HepG2 (cell line): ENCODE data around the gene CRADD.

Experiments used
- BATF2 ChIP-seq: sonication (generic); formaldehyde crosslinking; IDR thresholded peaks from 2 replicates; pipeline ENCODE4 v1.8.0; 2022; ENCODE audit warnings: mild to moderate bottlenecking, missing genetic modification reagents, moderate library complexity
- FLYWCH1 ChIP-seq: sonication (generic); formaldehyde crosslinking; IDR thresholded peaks from 2 replicates; pipeline ENCODE4 v1.8.1; 2023; ENCODE audit warnings: mild to moderate bottlenecking, missing genetic modification reagents
- IRF2 ChIP-seq: IDR thresholded peaks from 2 replicates; pipeline ENCODE4 v1.6.1; 2018; ENCODE audit warnings: missing genetic modification reagents, missing compliant biosample characterization
- PCBP2 ChIP-seq: fragments of 200-400 bp; formaldehyde crosslinking; optimal IDR thresholded peaks from 2 replicates; pipeline ENCODE3; 2018; ENCODE audit warnings: low read length, low read depth; ENCODE audit not compliant: poor library complexity, severe bottlenecking
- POLR2AphosphoS5 ChIP-seq: IDR thresholded peaks from 2 replicates; pipeline ENCODE4 v1.6.1; 2012; ENCODE audit warnings: low read depth, low read length
- SYNCRIP ChIP-seq: fragments of 200-400 bp; formaldehyde crosslinking; IDR thresholded peaks from 2 replicates; pipeline ENCODE4 v1.6.1; 2018; ENCODE audit warnings: mild to moderate bottlenecking, low read depth, low read length; ENCODE audit not compliant: insufficient read depth
- ZMYM3 ChIP-seq: sonication (generic); formaldehyde crosslinking; IDR thresholded peaks from 2 replicates; pipeline ENCODE4 v1.5.1; 2020; ENCODE audit warnings: mild to moderate bottlenecking, missing genetic modification reagents
- ZNF143 ChIP-seq: sonication (generic); formaldehyde crosslinking; IDR thresholded peaks from 2 replicates; pipeline ENCODE4 v1.4.0; 2020; ENCODE audit warnings: missing genetic modification reagents
- ZNF326 ChIP-seq: sonication (generic); formaldehyde crosslinking; IDR thresholded peaks from 2 replicates; pipeline ENCODE4 v1.4.0; 2020; ENCODE audit warnings: missing genetic modification reagents, borderline replicate concordance
- ZNF768 ChIP-seq: sonication (generic); formaldehyde crosslinking; IDR thresholded peaks from 2 replicates; pipeline ENCODE4 v1.4.0; 2020; ENCODE audit warnings: missing genetic modification reagents
- ZSCAN12 ChIP-seq: sonication (generic); formaldehyde crosslinking; IDR thresholded peaks from 2 replicates; pipeline ENCODE4 v1.9.0; 2021; ENCODE audit warnings: mild to moderate bottlenecking, missing genetic modification reagents

- TF ChIP-seq BATF2 (CRISPR knock-in tag) (no peak), POLR2AphosphoS5 (no peak), ZNF768 (CRISPR knock-in tag) (no peak), PCBP2 (no peak), FLYWCH1 (CRISPR knock-in tag) (no peak), ZNF326 (CRISPR knock-in tag) (no peak), ZMYM3 (CRISPR knock-in tag) (no peak), SYNCRIP (no peak), IRF2 (no peak), ZNF143 (CRISPR knock-in tag) (no peak), ZSCAN12 (CRISPR knock-in tag) (no peak)
Observed at GRCh38 chr12:93877446-93877845, 200.3 kb downstream of the CRADD start.
